Measurements from ENCODE around the gene GAL3ST1.
A peak's percentile ranks its signal among the peaks of the same experiment; 100 is the strongest.

GAL3ST1 gene

DNA sequence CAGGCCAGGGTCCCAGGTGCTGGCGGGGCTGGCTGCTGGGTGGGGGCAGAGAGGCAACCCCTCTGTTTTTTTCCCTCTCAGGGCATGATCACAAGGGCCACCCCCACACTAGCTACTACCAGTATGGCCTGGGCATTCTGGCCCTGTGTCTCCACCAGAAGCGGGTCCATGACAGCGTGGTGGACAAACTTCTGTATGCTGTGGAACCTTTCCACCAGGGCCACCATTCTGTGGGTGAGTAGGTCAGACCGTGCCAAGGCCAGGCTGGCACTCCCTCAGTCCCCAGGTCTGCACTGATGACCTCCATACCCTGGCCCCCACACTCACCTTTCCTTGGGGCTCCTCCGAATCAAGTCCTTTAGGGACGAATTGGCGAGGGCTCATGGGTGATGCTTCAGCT is 39.8 kb upstream of the GAL3ST1 start:
- intact Hi-C loops (cut with DNase I; ENCODE audit: low total_unique reads) = loop anchor here (10.0 kb wide), 1 partner anchor 291 kb away; no protein-coding TSS in a partner anchor

DNA sequence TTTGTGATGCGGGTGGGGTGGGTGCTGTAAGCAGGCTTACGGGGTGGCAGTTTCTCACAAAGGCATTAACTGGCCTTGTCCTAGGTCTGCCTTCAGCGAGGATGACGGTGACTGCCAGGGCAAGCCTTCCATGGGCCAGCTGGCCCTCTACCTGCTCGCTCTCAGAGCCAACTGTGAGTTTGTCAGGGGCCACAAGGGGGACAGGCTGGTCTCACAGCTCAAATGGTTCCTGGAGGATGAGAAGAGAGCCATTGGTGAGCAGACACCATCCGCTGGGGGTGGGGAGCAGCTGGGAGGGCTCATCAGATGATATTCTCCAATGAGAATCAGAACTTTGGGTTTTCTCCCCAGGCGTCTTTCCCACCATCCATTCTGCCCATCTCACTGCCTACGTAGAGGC is 38.3 kb upstream of the GAL3ST1 start:
- Histone ChIP-seq H3K36me3 (peaks cover 0 to 61% (median 6%) of the 10 kb centered on the region in 3 donors), H3K4me1 (peaks cover 0 to 3% (median 0%) of the 10 kb centered on the region in 4 donors), H3K9me3 (no peaks in the 10 kb centered on the region), H3K4me3 (no peak overlapping the region), H3K27me3 (no peaks in the 10 kb centered on the region), H3K27ac (no peak overlapping the region)
- DNase-seq = no peak
- TF ChIP-seq, protein P1, sequence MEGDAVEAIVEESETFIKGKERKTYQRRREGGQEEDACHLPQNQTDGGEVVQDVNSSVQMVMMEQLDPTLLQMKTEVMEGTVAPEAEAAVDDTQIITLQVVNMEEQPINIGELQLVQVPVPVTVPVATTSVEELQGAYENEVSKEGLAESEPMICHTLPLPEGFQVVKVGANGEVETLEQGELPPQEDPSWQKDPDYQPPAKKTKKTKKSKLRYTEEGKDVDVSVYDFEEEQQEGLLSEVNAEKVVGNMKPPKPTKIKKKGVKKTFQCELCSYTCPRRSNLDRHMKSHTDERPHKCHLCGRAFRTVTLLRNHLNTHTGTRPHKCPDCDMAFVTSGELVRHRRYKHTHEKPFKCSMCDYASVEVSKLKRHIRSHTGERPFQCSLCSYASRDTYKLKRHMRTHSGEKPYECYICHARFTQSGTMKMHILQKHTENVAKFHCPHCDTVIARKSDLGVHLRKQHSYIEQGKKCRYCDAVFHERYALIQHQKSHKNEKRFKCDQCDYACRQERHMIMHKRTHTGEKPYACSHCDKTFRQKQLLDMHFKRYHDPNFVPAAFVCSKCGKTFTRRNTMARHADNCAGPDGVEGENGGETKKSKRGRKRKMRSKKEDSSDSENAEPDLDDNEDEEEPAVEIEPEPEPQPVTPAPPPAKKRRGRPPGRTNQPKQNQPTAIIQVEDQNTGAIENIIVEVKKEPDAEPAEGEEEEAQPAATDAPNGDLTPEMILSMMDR (IDR thresholded peaks at IDR 0.05) = no peak
- intact Hi-C loops (cut with DNase I; ENCODE audit: low total_unique reads) = loop anchor here (10.0 kb wide), 1 partner anchor 292 kb away; no protein-coding TSS in a partner anchor

More for the DNA sequence above, 39.8 kb upstream of the GAL3ST1 start:
- DNase-seq = no peak
- Histone ChIP-seq H3K4me1 (no peaks in the 10 kb centered on the region), H3K4me3 (no peak overlapping the region), H3K27ac (no peak overlapping the region), H3K36me3 (peaks cover 0 to 72% (median 6%) of the 10 kb centered on the region in 3 donors), H3K9me3 (no peaks in the 10 kb centered on the region), H3K27me3 (no peaks in the 10 kb centered on the region)
- TF ChIP-seq, protein P1 (IDR thresholded peaks at IDR 0.05) = no peak

GRCh38 chr22:30611197-30611596 is 36.7 kb upstream of the GAL3ST1 start:
- H3K4me3 ChIP-seq = no peak overlapping the region
- H3K9me3 ChIP-seq = no peaks in the 10 kb centered on the region
- H3K27ac ChIP-seq = no peak overlapping the region
- peaks cover 0 to 19% (median 8%) of the 10 kb centered on the region in 4 donors for H3K4me1 ChIP-seq
- TF ChIP-seq, protein P1 (IDR thresholded peaks at IDR 0.05) = no peak
- intact Hi-C loops (cut with DNase I; ENCODE audit: low total_unique reads) = loop anchor here (10.0 kb wide), 1 partner anchor 294 kb away; no protein-coding TSS in a partner anchor
- peaks cover 0 to 49% (median 6%) of the 10 kb centered on the region in 3 donors for H3K36me3 ChIP-seq
- no peaks in the 10 kb centered on the region for H3K27me3 ChIP-seq
- no peak for DNase-seq

GRCh38 chr22:30610299-30610698 is 35.8 kb upstream of the GAL3ST1 start:
- intact Hi-C loops (cut with DNase I; ENCODE audit: low total_unique reads) = loop anchor here (10.0 kb wide), 1 partner anchor 295 kb away; no protein-coding TSS in a partner anchor
- peaks cover 0 to 45% (median 6%) of the 10 kb centered on the region in 3 donors for H3K36me3 ChIP-seq
- H3K27ac ChIP-seq = no peak overlapping the region
- peak; percentile 58 to 71 for DNase-seq
- no peaks in the 10 kb centered on the region for H3K9me3 ChIP-seq
- H3K27me3 ChIP-seq = no peaks in the 10 kb centered on the region
- peaks cover 0 to 27% (median 14%) of the 10 kb centered on the region in 4 donors for H3K4me1 ChIP-seq
- TF ChIP-seq, protein P1 (IDR thresholded peaks at IDR 0.05) = no peak
- no peak overlapping the region for H3K4me3 ChIP-seq

- TF ChIP-seq, protein P1 (IDR thresholded peaks at IDR 0.05) = no peak
- Histone ChIP-seq H3K4me1 (peaks cover 0 to 27% (median 14%) of the 10 kb centered on the region in 4 donors), H3K9me3 (no peaks in the 10 kb centered on the region), H3K36me3 (peaks cover 0 to 39% (median 6%) of the 10 kb centered on the region in 3 donors), H3K27me3 (no peaks in the 10 kb centered on the region), H3K27ac (no peak overlapping the region), H3K4me3 (no peak overlapping the region)
- peak in 1 of 2 donors; percentile 48 for DNase-seq
- intact Hi-C loops (cut with DNase I; ENCODE audit: low total_unique reads) = loop anchor here (10.0 kb wide), 1 partner anchor 295 kb away; no protein-coding TSS in a partner anchor
Measured at GRCh38 chr22:30609260-30610185, 35.1 kb upstream of the GAL3ST1 start.

Measured in tibial artery (tissue), 4 donors.